ENCODE data around the gene RWDD4.

Gene RWDD4

DNA sequence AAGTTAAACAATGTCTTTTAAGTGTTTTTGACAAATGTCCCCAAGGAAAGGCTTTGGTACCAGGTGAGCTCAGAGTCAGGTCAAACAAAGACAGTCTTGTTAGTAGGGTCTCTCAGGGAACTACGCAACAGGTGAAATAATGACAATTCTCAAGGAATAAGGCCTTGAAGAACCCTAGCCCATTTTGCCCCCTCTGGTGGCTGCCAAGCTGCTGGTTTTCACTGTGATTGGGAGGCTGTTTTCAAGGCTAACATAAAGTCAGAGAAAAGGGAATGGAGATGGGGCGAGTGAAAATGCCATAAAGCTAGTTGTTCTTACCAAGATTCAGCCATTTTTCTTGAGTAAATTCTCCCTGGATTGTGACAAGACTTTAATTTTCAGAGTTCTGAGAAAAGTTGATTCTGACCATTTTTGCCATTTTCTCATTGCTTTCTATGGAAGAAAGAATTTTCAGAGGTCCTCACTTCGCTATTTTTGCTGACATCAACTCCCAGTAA, 58.7 kb downstream of the RWDD4 start:
- no peak for DNase-seq (ENCODE audit: low spot score)

DNA sequence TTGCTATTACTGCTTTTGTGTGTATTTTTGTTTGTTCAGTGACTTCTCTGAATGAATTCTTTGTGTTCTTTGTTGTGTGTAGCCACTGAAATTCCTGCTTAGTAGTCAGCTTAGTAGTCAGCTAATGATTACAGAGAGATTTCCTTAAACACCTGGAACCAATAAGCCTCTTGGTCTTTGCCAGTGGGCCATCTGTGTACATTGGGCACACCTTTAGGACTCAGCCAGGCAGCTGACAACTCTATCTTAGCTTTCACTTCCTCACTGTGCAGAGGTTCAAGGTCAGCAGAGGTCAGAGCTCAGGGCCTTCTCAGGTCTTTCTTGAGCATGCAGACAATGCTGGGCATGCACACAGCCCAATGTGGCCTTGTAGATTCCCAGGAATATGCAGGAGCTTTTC, 59.3 kb downstream of the RWDD4 start:
- DNase-seq (ENCODE audit: low spot score), result no peak

DNA sequence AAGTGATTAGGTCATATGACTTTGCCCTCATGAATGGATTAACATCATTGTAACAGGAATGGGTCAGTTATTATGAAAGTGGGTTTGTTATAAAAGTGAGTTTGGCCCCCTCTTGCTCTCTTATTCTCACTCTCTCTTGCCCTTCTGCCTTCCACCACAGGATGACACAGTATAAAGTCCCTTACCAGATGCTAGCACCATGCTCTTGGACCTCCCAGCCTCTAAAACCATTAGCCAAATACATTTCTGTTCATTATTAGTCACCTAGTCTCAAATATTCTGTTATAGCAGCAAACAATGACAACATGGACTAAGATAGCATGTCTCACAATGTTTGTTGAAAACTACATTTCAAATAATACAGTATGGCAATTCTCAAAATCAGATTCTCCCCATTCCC, 59.7 kb downstream of the RWDD4 start:
- no peak for DNase-seq (ENCODE audit: low spot score)

DNA sequence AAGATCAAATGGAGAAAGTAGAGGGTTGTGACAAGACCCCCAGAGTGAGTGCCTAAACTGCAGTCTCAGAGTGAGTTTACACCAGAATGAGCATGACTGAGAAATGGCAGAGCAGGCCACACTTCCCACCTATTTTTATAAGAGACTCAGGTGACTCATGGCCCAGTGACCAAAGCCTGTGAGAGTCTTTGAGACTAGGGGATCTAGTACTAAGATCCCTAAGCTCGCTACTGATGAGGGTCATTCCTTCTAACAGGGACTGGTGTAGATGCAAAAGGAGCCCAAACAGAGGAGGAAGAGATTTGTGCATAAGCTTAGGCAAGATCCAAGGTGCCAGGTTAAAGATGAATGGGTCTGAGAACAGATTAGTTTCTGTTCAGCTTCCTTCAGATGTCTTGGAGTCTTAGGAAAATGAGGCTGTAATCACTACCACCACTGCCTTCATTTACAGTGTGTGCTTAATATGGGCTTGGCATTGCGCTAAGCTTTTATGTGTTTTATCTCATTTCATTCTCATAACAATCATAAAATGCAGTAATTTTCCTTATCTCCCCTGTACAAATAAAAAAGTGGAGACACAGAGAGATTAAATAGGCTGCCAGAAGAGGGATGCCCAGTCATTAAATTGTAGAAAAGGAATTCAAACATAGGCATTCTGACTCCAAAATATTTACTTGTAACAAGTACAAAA, 62.8 kb downstream of the RWDD4 start:
- no peak for DNase-seq (ENCODE audit: low spot score)

- no peak for DNase-seq (ENCODE audit: low spot score)
Observed at GRCh38 chr4:183594823-183595222, 64.2 kb downstream of the RWDD4 start.

GRCh38 chr4:183591301-183591700, 67.7 kb downstream of the RWDD4 start:
- DNase-seq (ENCODE audit: low spot score), result no peak
